Left colon (tissue), 2 donors: ENCODE results near the gene PDZD2. TPM values are rescaled to one million over a fixed set of nuclear protein-coding genes. Genes with fewer than 3 reads are reported as not detected.
A peak's percentile ranks its signal among the peaks of the same experiment; 100 is the strongest.
"Not testable (repeated sequence)": the region's sequence is repeated elsewhere in the genome, so short reads cannot be mapped to it uniquely, and the experiment has no call there.

Experiments used
- ATAC-seq: fragments of 200-7000 bp; cut with Tn5 transposase; one replicate; pipeline ENCODE4 v1.9.1; 2020; ENCODE audit warnings: mild to moderate bottlenecking, moderate library complexity
- DNase-seq, 2 donors: peaks; one replicate each; pipeline ENCODE4 v3.0.0-alpha.2; 2020
- intact Hi-C, 2 donors: fragments of 100-400 bp; cut with DNase I in 1 of 2; cut with micrococcal nuclease in 1 of 2; formaldehyde crosslinking; loops; one replicate each; pipeline versions ENCODE4 v1.11.2 to v1.14.0; 2022; cut with DNase I, micrococcal nuclease
- total RNA-seq, 2 donors: library from RNA; stranded (reverse); fragmentation: NEBNext Ultra II Directional; extraction: Animal tissue kit (Norgen Biotek cat#: 25700); gene quantifications; one replicate each; pipeline ENCODE4 v1.2.1, GENCODE V29; 2021
- donor health status: DM: no; HTN: no; CAD: no.
- donor health status: DM: yes; HTN: yes; CAD: no.

Gene PDZD2
- total RNA-seq, 2 donors from 2014 or later, result 1.6 to 2.3 TPM

- ATAC-seq (no peak), DNase-seq (no peak)
- intact Hi-C loops, result no loop called here
Observed at GRCh38 chr5:32110111-32110696, 471.3 kb downstream of the PDZD2 start.

- ATAC-seq, result peak; percentile 48
- DNase-seq, result no peak
- intact Hi-C loops, result no loop called here
Observed at GRCh38 chr5:32115985-32116384, 477.1 kb downstream of the PDZD2 start.

- intact Hi-C loops, result no loop called here
- ATAC-seq (no peak), DNase-seq (no peak)
Observed at GRCh38 chr5:32116574-32117313, 477.8 kb downstream of the PDZD2 start.

DNA sequence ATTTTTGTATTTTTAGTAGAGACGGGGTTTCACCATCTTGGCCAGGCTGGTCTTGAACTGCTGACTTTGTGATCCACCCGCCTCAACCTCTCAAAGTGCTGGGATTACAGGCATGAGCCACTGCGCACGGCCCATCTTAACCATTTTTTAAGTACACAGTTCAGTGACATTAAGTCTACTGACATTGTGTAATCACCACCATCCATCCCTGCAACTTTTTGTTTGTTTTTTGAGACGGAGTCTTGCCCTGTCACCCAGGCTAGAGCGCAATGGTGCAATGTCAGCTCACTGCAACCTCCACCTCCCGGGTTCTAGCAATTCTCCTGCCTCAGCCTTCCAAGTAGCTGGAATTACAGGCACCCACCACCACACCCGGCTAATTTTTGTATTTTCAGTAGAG is 480.0 kb downstream of the PDZD2 start:
- intact Hi-C loops, ATAC-seq: not testable (repeated sequence)

GRCh38 chr5:32123058-32123805 is 484.3 kb downstream of the PDZD2 start:
- DNase-seq (no peak), ATAC-seq (no peak)
- intact Hi-C loops, result no loop called here

More for the DNA sequence above, 480.0 kb downstream of the PDZD2 start:
- DNase-seq, result not testable (repeated sequence)

- intact Hi-C loops, result no loop called here
- ATAC-seq, result no peak
- no peak for DNase-seq
Observed at GRCh38 chr5:32123889-32124676, 485.2 kb downstream of the PDZD2 start.

DNA sequence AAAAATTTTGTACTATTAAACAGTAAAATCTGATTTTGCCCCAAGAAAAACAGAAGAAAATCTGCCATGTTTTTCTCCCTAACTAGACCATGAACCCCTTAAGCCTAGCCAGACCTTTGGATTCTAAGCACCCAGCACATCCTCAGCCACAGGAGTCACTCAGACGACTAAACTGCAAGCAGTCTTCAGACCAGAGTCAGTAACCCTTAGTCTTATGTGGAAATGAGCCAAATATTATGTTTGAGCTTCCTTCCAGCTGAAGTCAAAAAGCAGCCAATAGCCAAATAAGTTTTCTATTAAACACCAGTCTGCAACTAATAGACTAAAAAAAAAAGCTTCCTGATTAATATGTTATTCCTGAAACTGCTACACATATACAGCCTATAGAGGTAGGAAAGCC is 487.8 kb downstream of the PDZD2 start:
- DNase-seq, result no peak
- no peak for ATAC-seq
- intact Hi-C loops, result no loop called here

- ATAC-seq (no peak), DNase-seq (no peak)
- intact Hi-C loops, result no loop called here
Observed at GRCh38 chr5:32127711-32128110, 488.8 kb downstream of the PDZD2 start.

- DNase-seq (no peak), ATAC-seq (no peak)
- intact Hi-C loops, result no loop called here
Observed at GRCh38 chr5:32129074-32129598, 490.2 kb downstream of the PDZD2 start.

DNA sequence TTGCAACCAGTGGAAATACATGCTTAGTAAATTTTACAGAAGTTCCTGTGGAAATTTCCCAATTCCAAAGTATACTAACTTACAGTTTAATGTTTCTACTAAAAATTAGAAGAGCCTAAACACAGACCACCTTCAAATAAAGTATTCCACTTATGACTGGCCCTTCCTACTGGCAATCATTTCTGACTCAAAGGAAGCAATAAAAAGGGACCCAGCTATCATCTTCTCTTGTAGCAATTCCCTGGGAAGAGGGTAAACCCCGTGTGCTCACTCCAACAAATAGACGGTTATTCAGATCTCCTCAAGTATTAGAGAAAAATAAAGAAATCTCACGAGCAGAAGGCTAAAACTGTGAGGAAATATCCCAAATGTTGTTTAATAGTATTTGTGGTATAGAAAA is 491.9 kb downstream of the PDZD2 start:
- DNase-seq, result no peak
- no peak for ATAC-seq
- intact Hi-C loops, result no loop called here

DNA sequence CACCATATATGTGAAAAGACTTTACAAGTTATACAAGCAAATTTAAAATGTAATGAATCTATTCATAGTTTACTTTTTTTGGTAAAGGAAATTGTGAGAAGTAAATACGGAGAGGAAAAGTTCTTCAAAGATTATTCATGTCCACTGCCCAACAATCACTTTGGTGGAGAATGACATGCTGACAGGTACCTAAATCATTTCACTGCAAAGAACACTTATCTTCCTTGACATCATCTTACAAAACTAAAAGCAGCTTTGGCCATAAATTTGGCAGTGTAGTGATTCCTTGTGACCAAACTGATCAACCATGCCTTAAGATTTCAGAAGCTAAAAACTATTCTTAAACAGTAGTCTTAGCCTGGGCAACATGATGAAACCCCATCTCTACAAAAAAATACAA is 492.7 kb downstream of the PDZD2 start:
- intact Hi-C loops, result no loop called here
- DNase-seq, result no peak

DNA sequence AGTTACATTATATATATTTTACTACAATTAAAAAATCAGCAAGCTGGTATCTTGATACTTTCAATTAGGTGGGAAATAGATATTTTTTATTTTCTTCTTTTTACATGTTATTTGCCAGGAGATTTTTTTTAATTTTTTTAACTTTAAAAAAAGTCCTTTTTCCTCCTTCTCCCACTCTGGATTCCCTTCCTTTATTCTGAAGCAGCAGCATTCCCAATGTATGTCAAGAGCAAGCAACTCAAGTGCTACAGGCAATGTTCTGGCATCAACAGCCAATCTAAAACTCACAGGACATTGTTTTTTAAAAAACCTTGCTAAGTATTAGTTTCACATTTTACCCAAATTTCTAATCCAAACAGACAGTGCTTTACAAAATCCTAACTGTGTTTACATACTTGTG is 493.8 kb downstream of the PDZD2 start:
- DNase-seq (no peak), ATAC-seq (no peak)
- intact Hi-C loops, result no loop called here

More for the DNA sequence above, 492.7 kb downstream of the PDZD2 start:
- ATAC-seq, result no peak

GRCh38 chr5:32135086-32135485 is 496.2 kb downstream of the PDZD2 start:
- ATAC-seq (no peak), DNase-seq (no peak)
- intact Hi-C loops, result no loop called here

- DNase-seq (no peak), ATAC-seq (no peak)
- intact Hi-C loops, result no loop called here
Observed at GRCh38 chr5:32136342-32136741, 497.4 kb downstream of the PDZD2 start.

- ATAC-seq (no peak), DNase-seq (no peak)
- intact Hi-C loops, result no loop called here
Observed at GRCh38 chr5:32138839-32139493, 500.0 kb downstream of the PDZD2 start.

GRCh38 chr5:32143617-32144377 is 504.9 kb downstream of the PDZD2 start:
- no peak for ATAC-seq
- intact Hi-C loops, result no loop called here
- no peak for DNase-seq

GRCh38 chr5:32144378-32145207 is 505.7 kb downstream of the PDZD2 start:
- no peak for ATAC-seq
- intact Hi-C loops, result no loop called here
- DNase-seq, result no peak
